Pancreas (tissue), 10 donors: Measurements from ENCODE around the gene FOXO6. TPM values are rescaled to one million over a fixed set of nuclear protein-coding genes. Genes with fewer than 3 reads are reported as not detected.
A peak's percentile ranks its signal among the peaks of the same experiment; 100 is the strongest.

ENCODE experiments used
- ATAC-seq, 4 donors: fragments of 200-7000 bp; cut with Tn5 transposase; one replicate each; pipeline versions ENCODE4 v1.8.0 to v1.9.1; 2020; ENCODE audit warnings: mild to moderate bottlenecking in 4 of 4, moderate library complexity in 4 of 4
- DNase-seq, 6 donors: peaks; one replicate each; pipeline ENCODE4 v3.0.0-alpha.2; 2020
- FAIRE-seq: peaks from 2 replicates; lab custom pipeline; 2012; peaks lifted over from hg19 to GRCh38; lab: Jason Lieb, UNC
- H3K27ac ChIP-seq, 4 donors: fragments of 200-600 bp; sonication (generic); 1 replicate in 3 of 4; 2 replicates in 1 of 4; pipeline versions ENCODE4 v1.5.0 to v1.8.0; 2020
- H3K27me3 ChIP-seq, 4 donors: fragments of 200-600 bp; one replicate each; pipeline ENCODE4 v1.8.0; 2021
- H3K36me3 ChIP-seq, 3 donors: fragments of 200-600 bp; sonication (generic) in 1 of 3; one replicate each; pipeline versions ENCODE4 v1.5.0 to v1.8.0; 2020 to 2021
- H3K4me1 ChIP-seq, 3 donors: fragments of 200-600 bp; one replicate each; pipeline ENCODE4 v1.8.0; 2021
- H3K4me3 ChIP-seq, 4 donors: fragments of 200-600 bp; sonication (generic) in 2 of 4; one replicate each; pipeline versions ENCODE4 v1.5.0 to v1.8.0; 2020 to 2021
- H3K9me3 ChIP-seq, 4 donors: fragments of 200-600 bp; one replicate each; pipeline ENCODE4 v1.8.0; 2021
- CTCF ChIP-seq, 4 donors: fragments of 200-600 bp; sonication (generic) in 3 of 4; IDR thresholded peaks; one replicate each; pipeline versions ENCODE4 v1.5.0 to v1.8.0; 2021; ENCODE audit warnings: antibody characterized with exemption in 4 of 4
- WGBS, 2 donors: extraction: QIAGEN DNeasy Blood & Tissue Kit; methylation state at CpG; one replicate each; pipeline ENCODE4 v1.1.7; 2013; 5-methylcytosine and 5-hydroxymethylcytosine counted together
- intact Hi-C, 3 donors: fragments of 100-400 bp; cut with DNase I; formaldehyde crosslinking; loops; one replicate each; pipeline versions ENCODE4 v1.11.1 to v1.14.2; 2022
- polyA plus RNA-seq, 2 donors: library from polyadenylated mRNA; stranded (reverse); fragments of 200-250 nt; gene quantifications; one replicate each; pipeline ENCODE4 v1.2.3, GENCODE V29; 2013
- total RNA-seq, 6 donors: library from RNA; stranded (reverse); fragmentation: NEBNext Ultra II Directional in 4 of 6; extraction: Animal tissue kit (Norgen Biotek cat#: 25700) in 4 of 6; gene quantifications; one replicate each; pipeline versions ENCODE4 v1.2.1 to v1.2.4, GENCODE V29; 2021 to 2023
- donor health status: healthy with polysubstance abuse.
- donor health status: DM: no; HTN: no; CAD: no; lungs with moderate emphysema.
- donor health status: DM: no; HTN: no; CAD: no.
- donor health status: control.
- donor health status: control.
- donor health status: Bipolar disorder and iron deficiency.
- donor health status: DM: yes; HTN: yes; CAD: no.
- donor health status: DM: no; HTN: no; CAD: no.
- donor health status: DM: no; HTN: no; CAD: no.
- donor health status: DM: yes; HTN: yes; CAD: no.

Gene FOXO6
- total RNA-seq (1 to 10 TPM in 4 of 6 donors, under 1 TPM in 2; 0.79 to 2.0 (median 1.2) TPM), polyA plus RNA-seq (1 to 10 TPM; 1.1 to 1.8 TPM)

DNA sequence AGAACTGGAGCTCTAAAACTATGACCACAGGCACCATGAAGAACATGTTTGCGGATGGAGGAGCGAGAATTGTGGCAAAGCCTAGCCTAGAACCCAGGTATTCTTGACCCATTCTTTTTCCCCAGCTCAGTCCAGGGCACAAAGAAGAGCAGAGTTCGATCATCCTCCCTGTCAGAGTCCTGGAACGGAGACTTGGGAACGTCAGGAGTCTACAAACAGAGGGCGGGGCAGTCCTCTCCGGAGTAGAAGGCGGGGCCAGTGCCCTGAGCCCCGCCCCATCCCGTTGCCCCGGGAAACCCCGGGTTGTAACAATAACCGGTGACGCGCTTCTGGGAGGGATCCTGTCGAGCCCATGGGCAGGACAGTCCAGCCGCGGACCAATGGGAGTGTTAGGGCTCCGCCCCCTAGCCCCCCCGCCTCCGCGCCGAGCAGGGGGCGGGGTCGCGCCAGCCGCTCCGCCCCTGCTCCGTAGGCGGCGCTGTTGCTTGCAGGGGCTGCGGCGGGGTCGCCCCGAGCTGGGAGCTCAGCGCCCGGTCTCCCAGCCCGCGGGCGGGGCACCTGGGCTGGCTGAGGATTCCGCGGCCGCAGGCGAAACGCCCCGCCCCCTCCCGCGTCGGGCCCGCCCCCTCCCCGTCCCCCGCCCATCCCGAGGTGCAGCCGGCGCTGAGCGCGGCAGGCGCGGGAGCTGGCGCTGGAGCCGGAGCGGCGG, at the start of gene FOXO6:
Gene FOXO6, plus strand, starts transcription at position 649 of the 709 bp plus-strand sequence.
- no peaks in the 10 kb centered on the region for H3K36me3 ChIP-seq
- DNase-seq (peak; percentile 97 to 99 (median 99)), FAIRE-seq (peak; percentile 95), ATAC-seq (peak; percentile 91 to 94 (median 92))
- H3K4me1 ChIP-seq = peaks cover 0 to 4% (median 0%) of the 10 kb centered on the region in 3 donors
- WGBS, 2 donors = 3% methylated on average over 40 to 63 of the region's 63 CpGs
- H3K4me3 ChIP-seq = peak within 1 kb of the TSS; percentile 53 to 71 (median 59)
- no peaks in the 10 kb centered on the region for H3K9me3 ChIP-seq
- peak within 1 kb of the TSS; percentile 11 to 44 (median 20) for H3K27ac ChIP-seq
- TF ChIP-seq CTCF (IDR thresholded peaks at IDR 0.05) = peak; percentile 43 to 51 (median 46)
- intact Hi-C loops = no loop called here
- H3K27me3 ChIP-seq = no peaks in the 10 kb centered on the region

DNA sequence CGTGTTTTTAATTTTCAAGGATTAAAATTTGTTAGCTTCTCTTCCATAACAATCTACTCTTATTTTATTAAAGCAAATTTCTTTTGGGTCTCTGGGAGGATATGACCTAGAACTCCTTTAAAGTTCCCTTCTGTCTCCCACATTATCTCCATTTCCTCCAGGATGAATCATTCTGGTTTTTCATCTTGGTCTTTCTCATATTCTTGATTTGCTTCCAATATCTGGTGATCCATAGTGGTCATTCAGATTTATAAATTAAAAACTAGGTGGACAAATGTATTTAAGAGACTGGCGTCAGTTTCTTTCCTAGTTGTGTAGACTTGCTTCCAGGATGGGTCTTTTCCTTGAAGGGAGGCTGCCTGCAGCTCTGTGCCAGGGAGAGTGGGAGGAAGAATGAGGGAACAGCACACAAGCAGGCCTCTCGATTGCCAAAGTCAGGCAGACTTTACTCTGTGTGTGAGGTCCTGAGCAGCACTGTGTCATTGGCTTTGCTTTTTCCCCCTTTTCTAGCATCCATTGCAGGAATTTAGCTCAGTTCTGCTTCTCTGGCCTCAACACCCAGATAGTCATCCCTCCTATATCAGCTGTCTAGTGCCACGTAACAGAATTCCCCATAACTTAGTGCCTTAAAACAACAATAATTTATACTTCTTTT, 48.1 kb upstream of the FOXO6 start:
- WGBS, 2 donors = 85 to 91% methylated on average over 4 of the region's 4 CpGs
- no peak for DNase-seq
- no peak for FAIRE-seq
- no peak overlapping the region for H3K27ac ChIP-seq
- TF ChIP-seq CTCF (IDR thresholded peaks at IDR 0.05) = no peak
- no peaks in the 10 kb centered on the region for H3K27me3 ChIP-seq
- intact Hi-C loops = no loop called here
- no peaks in the 10 kb centered on the region for H3K4me1 ChIP-seq
- H3K36me3 ChIP-seq = no peaks in the 10 kb centered on the region
- peak in 1 of 4 donors; percentile 49 for ATAC-seq
- no peak overlapping the region for H3K4me3 ChIP-seq
- no peaks in the 10 kb centered on the region for H3K9me3 ChIP-seq

GRCh38 chr1:41313661-41314131, 47.5 kb upstream of the FOXO6 start:
- H3K4me1 ChIP-seq = peaks cover 0 to 3% (median 0%) of the 10 kb centered on the region in 3 donors
- no peak overlapping the region for H3K4me3 ChIP-seq
- H3K9me3 ChIP-seq = no peaks in the 10 kb centered on the region
- no peaks in the 10 kb centered on the region for H3K36me3 ChIP-seq
- ATAC-seq (peak in 3 of 4 donors; percentile 32 to 60 (median 42)), FAIRE-seq (no peak), DNase-seq (peak in 1 of 6 donors; percentile 31)
- no peak overlapping the region for H3K27ac ChIP-seq
- peak in 3 of 4 donors; percentile 26 to 33 (median 30) for TF ChIP-seq CTCF (IDR thresholded peaks at IDR 0.05)
- 72 to 73% methylated on average over 7 of the region's 7 CpGs for WGBS, 2 donors
- H3K27me3 ChIP-seq = no peaks in the 10 kb centered on the region
- intact Hi-C loops = no loop called here

DNA sequence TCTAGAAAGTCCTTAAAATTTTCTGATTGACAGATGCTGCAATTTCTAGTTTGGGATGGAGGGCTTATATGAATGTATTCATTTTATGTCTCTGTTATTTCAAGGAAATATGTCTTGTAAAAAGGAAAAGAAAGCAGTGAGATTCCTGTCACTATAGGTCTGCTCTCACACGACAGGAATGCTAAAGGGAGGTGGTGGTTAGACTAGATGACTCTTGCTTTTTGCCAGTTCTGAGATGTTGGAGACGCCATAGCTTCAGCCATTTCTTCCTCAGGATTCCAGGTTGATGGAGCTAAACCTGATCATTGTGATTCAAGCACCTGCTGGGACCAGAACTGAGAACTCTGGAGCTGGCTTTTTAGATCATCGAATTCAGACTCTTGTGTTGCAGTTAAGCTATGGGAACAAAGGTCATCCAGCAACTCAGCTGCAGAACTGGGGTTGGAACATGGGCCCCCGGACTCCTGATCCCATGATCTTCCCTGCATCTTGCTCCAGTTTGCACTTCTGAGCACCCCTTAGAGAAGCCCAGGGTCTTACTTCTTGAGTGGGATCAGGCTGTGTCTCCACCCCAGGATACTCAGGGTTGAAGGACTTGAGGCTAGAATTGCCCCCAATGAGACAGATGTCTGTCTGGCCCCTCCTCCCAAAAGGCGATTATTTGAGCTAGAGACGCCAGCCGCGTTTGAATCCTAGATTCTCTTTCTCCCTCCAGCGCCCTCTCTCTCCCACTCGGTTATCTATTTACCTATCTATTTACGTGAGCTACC, 46.7 kb upstream of the FOXO6 start:
- WGBS, 2 donors = 75 to 81% methylated on average over 11 of the region's 11 CpGs
- no peaks in the 10 kb centered on the region for H3K9me3 ChIP-seq
- no peak for TF ChIP-seq CTCF (IDR thresholded peaks at IDR 0.05)
- no peak overlapping the region for H3K4me3 ChIP-seq
- no peaks in the 10 kb centered on the region for H3K36me3 ChIP-seq
- no peak for ATAC-seq
- intact Hi-C loops = no loop called here
- DNase-seq = no peak
- FAIRE-seq = no peak
- H3K27ac ChIP-seq = no peak overlapping the region
- H3K27me3 ChIP-seq = no peaks in the 10 kb centered on the region
- H3K4me1 ChIP-seq = peaks cover 5 to 8% (median 7%) of the 10 kb centered on the region in 3 donors
